SK-N-SH treated with all-trans-retinoic acid at 6 μM for 48 hours (cell line): ENCODE data around the gene CACNA2D3.
"Not testable (repeated sequence)": the region's sequence is repeated elsewhere in the genome, so short reads cannot be mapped to it uniquely, and the experiment has no call there.

Experiments used
- ATAC-seq: fragments of 200-7000 bp; cut with Tn5 transposase; 3 replicates; pipeline ENCODE4 v1.9.1; 2020; ENCODE audit warnings: mild to moderate bottlenecking, moderate library complexity
- ARNTL ChIP-seq: fragments of 450-650 bp; formaldehyde crosslinking; IDR thresholded peaks from 2 replicates; pipeline ENCODE4 v1.5.0; 2020; ENCODE audit warnings: low read depth, mild to moderate bottlenecking, moderate library complexity, borderline replicate concordance
- BACH2 ChIP-seq: fragments of 250-450 bp; sonication (Bioruptor Pico); IDR thresholded peaks from 2 replicates; pipeline ENCODE4 v1.9.0; 2021; ENCODE audit warnings: mild to moderate bottlenecking, borderline replicate concordance
- CREB5 ChIP-seq: fragments of 250-450 bp; sonication (Bioruptor Pico); IDR thresholded peaks from 2 replicates; pipeline ENCODE4 v1.5.1; 2020; ENCODE audit warnings: low read depth, mild to moderate bottlenecking, moderate library complexity
- CSDC2 ChIP-seq: fragments of 250-450 bp; sonication (Bioruptor Pico); IDR thresholded peaks from 2 replicates; pipeline ENCODE4 v1.5.0; 2020; ENCODE audit warnings: mild to moderate bottlenecking, moderate library complexity
- ESRRG ChIP-seq: fragments of 250-450 bp; sonication (Bioruptor Pico); IDR thresholded peaks from 2 replicates; pipeline ENCODE4 v1.6.1; 2021; ENCODE audit warnings: mild to moderate bottlenecking
- GLIS3 ChIP-seq: fragments of 250-450 bp; sonication (Bioruptor Pico); IDR thresholded peaks from 2 replicates; pipeline ENCODE4 v1.5.0; 2020; ENCODE audit warnings: mild to moderate bottlenecking, moderate library complexity
- ISL1 ChIP-seq: fragments of 250-450 bp; sonication (Bioruptor Pico); IDR thresholded peaks from 2 replicates; pipeline ENCODE4 v2.1.2; 2022; ENCODE audit warnings: mild to moderate bottlenecking, moderate library complexity
- OSR1 ChIP-seq: fragments of 250-450 bp; sonication (Bioruptor Pico); IDR thresholded peaks from 2 replicates; pipeline ENCODE4 v1.8.0; 2022; ENCODE audit warnings: moderate library complexity, mild to moderate bottlenecking, inconsistent platforms
- PPARA ChIP-seq: fragments of 250-450 bp; sonication (Bioruptor Pico); IDR thresholded peaks from 2 replicates; pipeline ENCODE4 v1.5.0; 2020; ENCODE audit warnings: mild to moderate bottlenecking, borderline replicate concordance
- RARB ChIP-seq: fragments of 250-450 bp; sonication (Bioruptor Pico); IDR thresholded peaks from 2 replicates; pipeline ENCODE4 v1.8.0; 2021; ENCODE audit warnings: mild to moderate bottlenecking, moderate library complexity
- SNAI2 ChIP-seq: fragments of 250-450 bp; sonication (Bioruptor Pico); IDR thresholded peaks from 2 replicates; pipeline ENCODE4 v1.5.0; 2020; ENCODE audit warnings: mild to moderate bottlenecking, moderate library complexity
- TCF4 ChIP-seq: fragments of 250-450 bp; sonication (Bioruptor Pico); IDR thresholded peaks from 2 replicates; pipeline ENCODE4 v1.8.0; 2021; ENCODE audit warnings: mild to moderate bottlenecking, moderate library complexity, borderline replicate concordance
- TOX ChIP-seq: fragments of 250-450 bp; sonication (Bioruptor Pico); IDR thresholded peaks from 2 replicates; pipeline ENCODE4 v1.8.0; 2021; ENCODE audit warnings: mild to moderate bottlenecking, moderate library complexity, borderline replicate concordance
- ZC3H10 ChIP-seq: fragments of 250-450 bp; sonication (Bioruptor Pico); IDR thresholded peaks from 2 replicates; pipeline ENCODE4 v1.5.1; 2021; ENCODE audit warnings: mild to moderate bottlenecking, moderate library complexity
- ZFP3 ChIP-seq: fragments of 250-450 bp; sonication (Bioruptor Pico); IDR thresholded peaks from 2 replicates; pipeline ENCODE4 v1.5.0; 2020; ENCODE audit warnings: mild to moderate bottlenecking, moderate library complexity
- ZFP30 ChIP-seq: fragments of 450-650 bp; formaldehyde crosslinking; IDR thresholded peaks from 2 replicates; pipeline ENCODE4 v1.5.0; 2022; ENCODE audit warnings: mild to moderate bottlenecking, moderate library complexity
- ZNF565 ChIP-seq: fragments of 450-650 bp; formaldehyde crosslinking; conservative IDR thresholded peaks from 2 replicates; pipeline ENCODE4 v1.5.0; 2020; ENCODE audit warnings: low read depth, mild to moderate bottlenecking, moderate library complexity
- ZNF70 ChIP-seq: fragments of 450-650 bp; formaldehyde crosslinking; IDR thresholded peaks from 2 replicates; pipeline ENCODE4 v1.5.0; 2020; ENCODE audit warnings: mild to moderate bottlenecking, moderate library complexity
- ZNF8 ChIP-seq: fragments of 450-650 bp; formaldehyde crosslinking; IDR thresholded peaks from 2 replicates; pipeline ENCODE4 v1.5.0; 2020; ENCODE audit warnings: mild to moderate bottlenecking, moderate library complexity
- TF ChIP-seq, protein P1 (sequence below): fragments of 250-450 bp; sonication (Bioruptor Pico); IDR thresholded peaks from 2 replicates; pipeline ENCODE4 v1.8.0; 2021; ENCODE audit warnings: low read depth, mild to moderate bottlenecking, moderate library complexity, borderline replicate concordance
- TF ChIP-seq, protein P2 (sequence below): fragments of 250-450 bp; sonication (Bioruptor Pico); IDR thresholded peaks from 2 replicates; pipeline ENCODE4 v1.5.1; 2021; ENCODE audit warnings: mild to moderate bottlenecking, moderate library complexity

Gene CACNA2D3

GRCh38 chr3:54970895-54971294, 848.5 kb downstream of the CACNA2D3 start (continued):
- no peak for TF ChIP-seq ESRRG (CRISPR knock-in tag)
- TF ChIP-seq, all 23 proteins: peak for 0

DNA sequence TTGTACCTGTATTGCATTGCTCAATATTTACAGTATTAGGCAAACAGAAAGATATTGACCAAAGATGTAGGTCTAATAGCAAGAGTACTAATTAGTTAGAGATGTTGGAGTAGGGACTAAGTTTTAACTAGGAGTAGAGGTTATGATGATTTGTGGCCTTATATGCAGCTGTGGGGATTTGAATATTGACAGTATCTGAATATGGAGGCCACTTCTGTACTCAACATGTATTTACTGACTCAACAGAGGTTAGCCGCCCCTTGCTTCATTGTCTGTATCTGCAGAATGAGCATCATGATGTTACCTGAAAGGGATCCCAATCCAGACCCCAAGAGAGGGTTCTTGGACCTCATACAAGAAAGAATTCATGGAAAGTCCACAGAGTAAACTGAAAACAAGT, 855.1 kb downstream of the CACNA2D3 start:
- no peak for ATAC-seq

DNA sequence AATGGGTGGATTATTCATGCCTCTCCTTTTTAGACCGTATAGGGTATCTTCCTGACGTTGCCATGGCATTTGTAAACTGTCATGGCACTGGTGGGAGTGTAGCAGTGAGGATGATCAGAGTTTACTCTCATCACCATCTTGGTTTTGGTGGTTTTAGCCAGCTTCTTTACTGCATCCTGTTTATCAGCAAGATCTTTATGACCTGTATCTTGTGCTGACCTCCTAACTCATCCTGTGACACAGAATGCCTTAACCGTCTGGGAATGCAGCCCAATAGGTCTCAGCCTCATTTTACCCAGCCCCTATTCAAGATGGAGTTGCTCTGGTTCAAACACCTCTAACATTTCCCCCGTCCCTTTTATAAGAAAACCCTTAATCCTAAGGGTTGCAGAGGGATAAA, 855.6 kb downstream of the CACNA2D3 start:
- not testable (repeated sequence) for ATAC-seq

More for the DNA sequence above, 855.1 kb downstream of the CACNA2D3 start:
- no peak for TF ChIP-seq CSDC2 (CRISPR knock-in tag)
- TF ChIP-seq ZFP30 (CRISPR knock-in tag) = no peak
- no peak for TF ChIP-seq ZFP3 (CRISPR knock-in tag)
- no peak for TF ChIP-seq ZNF565 (CRISPR knock-in tag)
- TF ChIP-seq ZC3H10 (CRISPR knock-in tag) = no peak
- no peak for TF ChIP-seq OSR1 (CRISPR knock-in tag)
- TF ChIP-seq CREB5 (CRISPR knock-in tag) = no peak
- no peak for TF ChIP-seq SNAI2 (CRISPR knock-in tag)
- TF ChIP-seq ESRRG (CRISPR knock-in tag) = no peak
- TF ChIP-seq, protein P1, sequence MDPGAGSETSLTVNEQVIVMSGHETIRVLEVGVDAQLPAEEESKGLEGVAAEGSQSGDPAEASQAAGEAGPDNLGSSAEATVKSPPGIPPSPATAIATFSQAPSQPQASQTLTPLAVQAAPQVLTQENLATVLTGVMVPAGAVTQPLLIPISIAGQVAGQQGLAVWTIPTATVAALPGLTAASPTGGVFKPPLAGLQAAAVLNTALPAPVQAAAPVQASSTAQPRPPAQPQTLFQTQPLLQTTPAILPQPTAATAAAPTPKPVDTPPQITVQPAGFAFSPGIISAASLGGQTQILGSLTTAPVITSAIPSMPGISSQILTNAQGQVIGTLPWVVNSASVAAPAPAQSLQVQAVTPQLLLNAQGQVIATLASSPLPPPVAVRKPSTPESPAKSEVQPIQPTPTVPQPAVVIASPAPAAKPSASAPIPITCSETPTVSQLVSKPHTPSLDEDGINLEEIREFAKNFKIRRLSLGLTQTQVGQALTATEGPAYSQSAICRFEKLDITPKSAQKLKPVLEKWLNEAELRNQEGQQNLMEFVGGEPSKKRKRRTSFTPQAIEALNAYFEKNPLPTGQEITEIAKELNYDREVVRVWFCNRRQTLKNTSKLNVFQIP = no peak
- TF ChIP-seq RARB = no peak
- no peak for TF ChIP-seq ZNF8 (CRISPR knock-in tag)
- no peak for TF ChIP-seq ZNF70 (CRISPR knock-in tag)
- no peak for TF ChIP-seq TOX (CRISPR knock-in tag)
- TF ChIP-seq GLIS3 (CRISPR knock-in tag) = no peak
- no peak for TF ChIP-seq TCF4 (CRISPR knock-in tag)
- TF ChIP-seq, all 23 proteins: peak for 0

GRCh38 chr3:54982807-54983206, 860.5 kb downstream of the CACNA2D3 start:
- ATAC-seq = no peak
- no peak for TF ChIP-seq TOX (CRISPR knock-in tag)
- no peak for TF ChIP-seq PPARA (CRISPR knock-in tag)
- TF ChIP-seq, protein P2, sequence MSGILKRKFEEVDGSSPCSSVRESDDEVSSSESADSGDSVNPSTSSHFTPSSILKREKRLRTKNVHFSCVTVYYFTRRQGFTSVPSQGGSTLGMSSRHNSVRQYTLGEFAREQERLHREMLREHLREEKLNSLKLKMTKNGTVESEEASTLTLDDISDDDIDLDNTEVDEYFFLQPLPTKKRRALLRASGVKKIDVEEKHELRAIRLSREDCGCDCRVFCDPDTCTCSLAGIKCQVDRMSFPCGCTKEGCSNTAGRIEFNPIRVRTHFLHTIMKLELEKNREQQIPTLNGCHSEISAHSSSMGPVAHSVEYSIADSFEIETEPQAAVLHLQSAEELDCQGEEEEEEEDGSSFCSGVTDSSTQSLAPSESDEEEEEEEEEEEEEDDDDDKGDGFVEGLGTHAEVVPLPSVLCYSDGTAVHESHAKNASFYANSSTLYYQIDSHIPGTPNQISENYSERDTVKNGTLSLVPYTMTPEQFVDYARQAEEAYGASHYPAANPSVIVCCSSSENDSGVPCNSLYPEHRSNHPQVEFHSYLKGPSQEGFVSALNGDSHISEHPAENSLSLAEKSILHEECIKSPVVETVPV (CRISPR knock-in tag) = no peak
- TF ChIP-seq ISL1 (CRISPR knock-in tag) = no peak
- TF ChIP-seq ZFP30 (CRISPR knock-in tag) = no peak
- TF ChIP-seq GLIS3 (CRISPR knock-in tag) = no peak
- no peak for TF ChIP-seq CREB5 (CRISPR knock-in tag)
- TF ChIP-seq BACH2 (CRISPR knock-in tag) = no peak
- TF ChIP-seq ARNTL (CRISPR knock-in tag) = no peak
- no peak for TF ChIP-seq RARB
- no peak for TF ChIP-seq CSDC2 (CRISPR knock-in tag)
- no peak for TF ChIP-seq ZC3H10 (CRISPR knock-in tag)
- TF ChIP-seq ESRRG (CRISPR knock-in tag) = no peak
- TF ChIP-seq TCF4 (CRISPR knock-in tag) = no peak
- TF ChIP-seq ZNF8 (CRISPR knock-in tag) = no peak
- no peak for TF ChIP-seq ZNF565 (CRISPR knock-in tag)
- no peak for TF ChIP-seq OSR1 (CRISPR knock-in tag)
- TF ChIP-seq ZNF70 (CRISPR knock-in tag) = no peak
